Loucy (cell line): ENCODE results near the gene KBTBD8.

ENCODE experiments used
- EZH2phosphoT487 ChIP-seq: fragments of 200-600 bp; IDR thresholded peaks from 2 replicates; pipeline ENCODE4 v1.6.1; 2018; ENCODE audit warnings: antibody characterized with exemption, mild to moderate bottlenecking, moderate library complexity, borderline replicate concordance
- TF ChIP-seq, protein P1 (sequence below): fragments of 200-600 bp; sonication (generic); conservative IDR thresholded peaks from 2 replicates; pipeline ENCODE4 v1.5.1; 2014; ENCODE audit warnings: mild to moderate bottlenecking, antibody characterized with exemption, low read length

DNA sequence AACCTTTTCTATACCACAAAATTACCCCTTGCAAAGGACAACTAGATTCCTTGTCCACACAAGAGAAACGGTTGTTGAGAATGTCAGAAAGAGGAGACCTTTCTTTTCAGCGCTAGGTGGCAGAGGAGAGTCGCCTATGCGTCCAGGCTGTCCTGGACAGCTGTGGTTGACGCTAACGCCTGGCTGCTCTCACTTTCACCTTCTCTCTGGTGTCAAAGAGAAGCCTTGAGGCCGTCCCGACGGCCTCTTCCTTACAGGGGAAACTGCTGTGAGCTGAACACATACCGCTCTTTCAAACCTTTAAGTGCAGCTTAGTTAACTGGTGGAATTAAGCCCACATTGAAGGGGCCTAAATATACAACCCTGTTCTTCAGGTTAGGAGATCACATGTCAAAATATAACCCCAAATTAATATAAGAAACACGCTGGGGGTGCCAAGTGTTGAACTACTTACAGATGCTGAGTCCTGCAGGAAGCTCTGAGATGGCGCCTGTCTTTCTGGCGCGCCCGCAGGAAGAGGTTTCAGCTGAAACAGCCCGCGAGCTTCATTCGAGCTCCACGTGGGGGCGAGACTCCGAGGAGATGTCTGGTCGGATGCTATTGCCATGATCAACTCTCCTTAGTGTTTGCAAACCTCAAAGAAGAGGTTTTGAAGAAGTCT lies 26.1 kb upstream of the KBTBD8 start:
- TF ChIP-seq, protein P1, sequence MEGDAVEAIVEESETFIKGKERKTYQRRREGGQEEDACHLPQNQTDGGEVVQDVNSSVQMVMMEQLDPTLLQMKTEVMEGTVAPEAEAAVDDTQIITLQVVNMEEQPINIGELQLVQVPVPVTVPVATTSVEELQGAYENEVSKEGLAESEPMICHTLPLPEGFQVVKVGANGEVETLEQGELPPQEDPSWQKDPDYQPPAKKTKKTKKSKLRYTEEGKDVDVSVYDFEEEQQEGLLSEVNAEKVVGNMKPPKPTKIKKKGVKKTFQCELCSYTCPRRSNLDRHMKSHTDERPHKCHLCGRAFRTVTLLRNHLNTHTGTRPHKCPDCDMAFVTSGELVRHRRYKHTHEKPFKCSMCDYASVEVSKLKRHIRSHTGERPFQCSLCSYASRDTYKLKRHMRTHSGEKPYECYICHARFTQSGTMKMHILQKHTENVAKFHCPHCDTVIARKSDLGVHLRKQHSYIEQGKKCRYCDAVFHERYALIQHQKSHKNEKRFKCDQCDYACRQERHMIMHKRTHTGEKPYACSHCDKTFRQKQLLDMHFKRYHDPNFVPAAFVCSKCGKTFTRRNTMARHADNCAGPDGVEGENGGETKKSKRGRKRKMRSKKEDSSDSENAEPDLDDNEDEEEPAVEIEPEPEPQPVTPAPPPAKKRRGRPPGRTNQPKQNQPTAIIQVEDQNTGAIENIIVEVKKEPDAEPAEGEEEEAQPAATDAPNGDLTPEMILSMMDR, result peak; percentile 88
- no peak for TF ChIP-seq EZH2phosphoT487
